ENCODE measurements around the gene KANK3. TPM values are rescaled to one million over a fixed set of nuclear protein-coding genes. Genes with fewer than 3 reads are reported as not detected.

KANK3 gene
- polyA plus RNA-seq, 3 donors = 0.15 TPM; not detected in 2

- Mint-ChIP-seq H3K27me3 (ENCODE audit: low read depth in 3 of 3) (peaks cover 83 to 94% (median 88%) of the 10 kb centered on the region in 3 donors), H3K4me3 (peak overlapping the region in 1 of 2 donors; percentile 67), H3K27ac (peak overlapping the region in 1 of 7 donors; percentile 80), H3K4me1 (peaks cover 13% of the 10 kb centered on the region), H3K9me3 (peaks cover 0 to 16% (median 5%) of the 10 kb centered on the region in 7 donors), H3K36me3 (no peaks in the 10 kb centered on the region)
- Histone ChIP-seq H3K4me2 (replicated peaks; ENCODE audit: extremely low read depth, low read length, poor library complexity, severe bottlenecking) (no peak overlapping the region), H3K4me3 (replicated peaks in 1 of 3; ENCODE audit: low read depth in 2 of 3, low read length in 3 of 3) (no peak overlapping the region), H3K9ac (ENCODE audit: insufficient read depth, low read length, poor library complexity, severe bottlenecking) (no peak overlapping the region), H3K4me1 (ENCODE audit: control insufficient read depth in 1 of 2, insufficient read depth in 2 of 2, low read length in 2 of 2) (peaks cover 8 to 13% of the 10 kb centered on the region in 2 donors), H3K27me3 (ENCODE audit: control insufficient read depth in 2 of 2, insufficient read depth in 2 of 2, low read length in 2 of 2) (peaks cover 47 to 77% of the 10 kb centered on the region in 2 donors), H4K20me1 (ENCODE audit: insufficient read depth, low read length) (no peaks in the 10 kb centered on the region), H2AFZ (ENCODE audit: insufficient read depth, low read depth, low read length, poor library complexity, severe bottlenecking) (no peak overlapping the region), H3K27ac (ENCODE audit: low read depth in 1 of 2, low read length in 2 of 2) (no peak overlapping the region), H3K36me3 (replicated peaks in 1 of 2; ENCODE audit: control insufficient read depth in 1 of 2, insufficient read depth in 2 of 2, low read length in 2 of 2) (no peaks in the 10 kb centered on the region), H3K9me3 (replicated peaks in 1 of 2; ENCODE audit: control insufficient read depth in 1 of 2, insufficient read depth in 1 of 2, low read length in 2 of 2) (peaks cover 0 to 5% of the 10 kb centered on the region in 2 donors), H3K79me2 (ENCODE audit: insufficient read depth, low read length) (no peaks in the 10 kb centered on the region)
- TF ChIP-seq CTCF (IDR thresholded peaks at IDR 0.05) = no peak
- intact Hi-C loops (cut with micrococcal nuclease) = no loop called here
- no peak for DNase-seq
- WGBS (ENCODE audit: insufficient coverage) = 11% methylated on average over 15 of the region's 15 CpGs
Observed at GRCh38 chr19:8340341-8341096, 2.5 kb downstream of the KANK3 start.

- peaks cover 0 to 19% (median 5%) of the 10 kb centered on the region in 7 donors for H3K9me3 Mint-ChIP-seq
- 78% methylated on average over 4 of the region's 6 CpGs for WGBS (ENCODE audit: insufficient coverage)
- H3K27me3 Mint-ChIP-seq (ENCODE audit: low read depth in 3 of 3) = peaks cover 81 to 89% (median 88%) of the 10 kb centered on the region in 3 donors
- no peak overlapping the region for H3K4me3 Mint-ChIP-seq
- DNase-seq = no peak
- Histone ChIP-seq H3K27ac (ENCODE audit: low read depth in 1 of 2, low read length in 2 of 2) (no peak overlapping the region), H3K9ac (ENCODE audit: insufficient read depth, low read length, poor library complexity, severe bottlenecking) (no peak overlapping the region), H3K4me1 (ENCODE audit: control insufficient read depth in 1 of 2, insufficient read depth in 2 of 2, low read length in 2 of 2) (peaks cover 8 to 23% of the 10 kb centered on the region in 2 donors), H3K9me3 (replicated peaks in 1 of 2; ENCODE audit: control insufficient read depth in 1 of 2, insufficient read depth in 1 of 2, low read length in 2 of 2) (peaks cover 0 to 5% of the 10 kb centered on the region in 2 donors), H4K20me1 (ENCODE audit: insufficient read depth, low read length) (no peaks in the 10 kb centered on the region), H3K4me2 (replicated peaks; ENCODE audit: extremely low read depth, low read length, poor library complexity, severe bottlenecking) (no peak overlapping the region), H3K4me3 (replicated peaks in 1 of 3; ENCODE audit: low read depth in 2 of 3, low read length in 3 of 3) (no peak overlapping the region), H3K79me2 (ENCODE audit: insufficient read depth, low read length) (no peaks in the 10 kb centered on the region), H3K27me3 (ENCODE audit: control insufficient read depth in 2 of 2, insufficient read depth in 2 of 2, low read length in 2 of 2) (peaks cover 46 to 71% of the 10 kb centered on the region in 2 donors), H3K36me3 (replicated peaks in 1 of 2; ENCODE audit: control insufficient read depth in 1 of 2, insufficient read depth in 2 of 2, low read length in 2 of 2) (no peaks in the 10 kb centered on the region), H2AFZ (ENCODE audit: insufficient read depth, low read depth, low read length, poor library complexity, severe bottlenecking) (no peak overlapping the region)
- no peak overlapping the region for H3K27ac Mint-ChIP-seq
- intact Hi-C loops (cut with micrococcal nuclease) = no loop called here
- no peak for TF ChIP-seq CTCF (IDR thresholded peaks at IDR 0.05)
- H3K36me3 Mint-ChIP-seq = no peaks in the 10 kb centered on the region
- peaks cover 13% of the 10 kb centered on the region for H3K4me1 Mint-ChIP-seq
Observed at GRCh38 chr19:8338835-8339234, 4.2 kb downstream of the KANK3 start.

Measured in CD14-positive monocyte (primary cell).